NCI-H2081 (cell line): ENCODE measurements around the gene GALNTL6.
"Not testable (repeated sequence)": the region's sequence is repeated elsewhere in the genome, so short reads cannot be mapped to it uniquely, and the experiment has no call there.

Experiments
- DNase-seq, 2 experiments: peaks; one replicate each; lab custom pipeline; 2025; lab: John Stamatoyannopoulos, UW

GALNTL6 gene

DNA sequence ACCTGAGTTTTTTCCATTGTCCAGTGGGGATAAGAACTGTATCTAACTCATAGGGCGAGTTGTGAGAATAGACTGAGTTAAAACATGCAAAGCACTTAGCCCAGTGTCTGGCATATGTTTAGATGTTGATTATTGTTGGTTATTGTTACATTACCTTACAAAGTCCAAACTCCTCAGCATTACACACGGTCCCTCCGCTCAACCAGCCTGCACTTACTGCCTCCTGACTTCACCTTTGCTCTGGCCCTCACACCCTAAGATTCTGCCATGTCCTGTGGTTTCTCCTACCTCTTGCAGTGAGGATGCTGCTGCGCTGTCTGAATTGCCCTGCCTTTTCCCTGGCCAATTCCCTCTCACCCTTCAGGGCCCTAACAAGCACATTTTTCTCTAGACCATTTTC lies 1053.2 kb downstream of the GALNTL6 start:
- DNase-seq = no peak

DNA sequence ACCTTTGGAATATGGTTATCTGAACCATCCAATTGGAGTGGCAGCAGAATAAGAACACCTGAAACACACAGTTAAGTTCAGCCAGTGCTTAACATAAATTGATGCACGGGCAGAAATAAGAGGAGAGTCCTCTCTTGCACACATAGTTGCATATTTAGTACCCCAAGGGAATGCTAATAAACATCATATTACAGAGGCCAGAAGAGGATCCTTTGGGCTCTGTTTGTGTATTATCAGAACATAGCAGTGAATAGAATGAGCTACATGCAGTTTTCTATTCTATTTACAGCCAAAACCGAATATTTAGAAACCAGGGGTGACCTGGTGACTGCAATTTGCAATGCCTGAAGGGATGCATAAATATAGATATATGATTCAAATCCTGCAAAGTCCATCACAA lies 1054.6 kb downstream of the GALNTL6 start:
- DNase-seq = no peak

DNA sequence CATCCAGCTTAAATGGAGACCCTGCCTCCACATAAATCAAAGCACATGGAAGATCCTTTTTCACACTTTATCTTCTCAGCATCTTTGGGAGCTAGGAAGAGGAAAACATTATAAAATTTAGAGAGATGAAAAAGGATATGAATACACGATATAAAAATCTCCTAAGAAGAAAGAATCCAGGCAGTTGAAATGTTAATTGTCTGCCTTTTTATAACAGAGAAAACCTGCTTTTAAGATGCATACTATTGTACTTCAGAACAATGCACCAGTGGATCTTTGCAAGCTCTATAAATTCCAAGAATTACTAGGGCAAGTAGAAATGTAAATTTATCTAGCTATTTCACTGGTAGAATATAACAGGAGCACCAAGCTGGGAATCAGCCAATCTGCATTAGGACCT lies 1055.1 kb downstream of the GALNTL6 start:
- no peak for DNase-seq

DNA sequence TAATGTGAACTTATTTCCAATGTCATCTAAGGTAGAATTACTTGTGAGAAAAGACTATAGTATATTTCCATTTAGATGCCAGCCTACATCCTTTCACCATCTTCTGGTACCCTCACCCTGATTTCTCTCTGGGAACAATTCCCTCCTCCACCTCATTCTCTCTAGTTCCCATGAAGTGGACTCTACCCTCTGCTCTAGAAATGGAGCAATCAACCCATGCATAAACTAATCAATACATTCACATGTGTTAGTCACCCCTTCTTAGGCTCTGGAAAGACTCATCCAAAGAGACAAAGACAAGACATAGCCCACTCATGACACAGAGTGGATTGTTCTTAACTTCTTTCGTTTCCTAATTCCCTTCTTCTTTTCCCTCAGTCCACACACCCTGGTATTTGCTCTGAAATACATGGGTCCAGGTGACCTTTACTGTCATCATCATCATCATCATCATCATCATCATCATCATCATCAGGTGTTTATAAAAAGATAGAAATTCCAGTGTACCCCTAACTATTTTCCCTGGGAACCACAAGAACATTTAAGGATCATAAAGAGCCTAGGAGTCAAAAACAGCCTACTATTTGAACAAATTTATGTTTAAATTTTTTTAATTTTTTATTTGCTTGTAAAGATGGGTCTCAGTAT lies 1056.5 kb downstream of the GALNTL6 start:
- DNase-seq = no peak

DNA sequence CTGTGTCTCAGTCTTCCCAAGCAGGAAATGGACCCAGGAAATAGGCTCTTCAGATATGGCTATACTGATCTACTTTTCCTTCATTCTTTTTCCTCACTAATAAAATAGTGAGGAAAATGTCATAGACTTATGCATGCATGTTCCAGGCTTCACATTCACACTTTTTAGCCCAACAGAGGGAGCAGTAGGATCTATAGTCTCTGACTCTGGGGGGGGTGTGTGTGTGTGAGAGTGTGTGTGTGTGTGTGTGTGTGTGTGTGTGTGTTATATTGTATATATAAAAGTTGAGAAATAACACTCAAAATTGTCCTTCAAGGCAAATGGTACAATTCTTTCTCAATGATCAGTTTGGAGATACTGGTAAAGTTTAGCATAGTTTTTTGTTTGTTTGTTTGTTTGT lies 1058.2 kb downstream of the GALNTL6 start:
- no peak for DNase-seq

DNA sequence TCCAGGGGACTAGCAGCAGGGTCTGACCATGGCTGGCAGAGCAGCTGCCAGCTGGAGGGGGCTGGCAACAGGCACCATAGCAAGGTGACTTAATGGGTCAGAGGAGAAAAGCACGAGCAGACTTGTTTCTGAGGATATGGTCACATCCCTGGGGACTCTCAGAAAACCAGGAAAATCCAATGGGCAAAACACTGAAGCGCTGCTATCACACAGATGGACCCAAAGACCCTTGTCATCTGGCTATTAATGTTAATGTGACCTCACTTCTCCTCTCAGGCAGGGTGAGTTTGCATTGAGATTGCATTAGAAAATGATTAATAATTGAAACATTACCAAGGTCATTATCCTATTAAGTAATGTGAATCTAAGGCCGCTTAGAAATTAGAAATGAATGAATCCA lies 1061.7 kb downstream of the GALNTL6 start:
- DNase-seq = no peak

DNA sequence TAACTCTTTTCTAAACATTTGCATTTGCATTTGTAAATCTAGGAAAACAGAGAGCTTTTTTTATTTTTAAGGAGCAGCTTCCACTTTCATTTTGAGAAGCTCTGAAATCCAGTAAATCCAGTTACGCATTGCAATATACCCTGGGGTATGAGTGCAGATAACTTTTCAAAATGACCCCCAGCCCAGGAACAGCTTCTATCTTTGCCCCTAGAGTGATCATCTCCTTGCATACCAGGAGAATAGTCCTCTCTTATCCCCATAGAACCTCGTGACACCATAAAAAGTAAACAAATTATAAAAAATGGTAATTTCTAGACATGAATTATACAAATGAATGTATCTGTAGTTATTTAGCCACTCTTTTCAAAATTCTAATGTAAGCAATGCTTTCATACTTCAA lies 1063.2 kb downstream of the GALNTL6 start:
- no peak for DNase-seq

DNA sequence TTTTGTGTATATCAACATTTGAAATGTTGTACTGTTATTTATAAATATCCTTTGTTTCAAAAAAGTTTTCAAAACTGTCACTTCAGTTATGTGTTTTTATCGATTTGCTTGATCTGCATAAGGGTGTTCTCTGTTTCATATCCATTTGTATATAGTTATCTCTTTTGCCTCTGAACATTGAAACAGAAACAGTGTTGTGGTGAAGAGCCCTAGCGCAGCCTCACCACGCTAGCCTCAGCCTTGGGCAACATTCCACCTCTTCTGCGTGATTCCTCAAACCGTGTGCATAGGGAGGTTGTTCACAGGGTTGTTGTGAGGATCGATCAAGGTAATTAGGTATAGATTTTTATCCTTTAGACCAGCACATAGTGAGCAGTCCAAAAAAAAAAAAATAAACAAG lies 1068.4 kb downstream of the GALNTL6 start:
- DNase-seq = no peak

DNA sequence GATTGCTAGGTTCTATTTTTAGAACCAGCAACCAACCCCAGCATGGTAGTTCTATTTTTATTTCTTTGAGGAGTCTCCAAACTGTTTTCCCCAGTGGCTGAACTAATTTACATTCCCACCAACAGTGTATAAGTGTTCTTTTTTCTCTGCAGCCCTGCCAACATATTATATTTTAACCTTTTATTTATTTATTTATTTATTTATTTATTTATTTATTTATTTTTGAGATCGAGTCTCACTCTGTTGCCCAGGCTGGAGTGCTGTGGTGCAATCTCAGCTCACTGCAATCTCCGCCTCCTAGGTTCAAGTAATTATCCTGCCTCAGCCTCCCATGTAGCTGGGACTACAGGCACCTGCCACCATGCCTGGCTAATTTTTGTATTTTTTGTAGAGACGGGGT lies 1074.2 kb downstream of the GALNTL6 start:
- not testable (repeated sequence) for DNase-seq

DNA sequence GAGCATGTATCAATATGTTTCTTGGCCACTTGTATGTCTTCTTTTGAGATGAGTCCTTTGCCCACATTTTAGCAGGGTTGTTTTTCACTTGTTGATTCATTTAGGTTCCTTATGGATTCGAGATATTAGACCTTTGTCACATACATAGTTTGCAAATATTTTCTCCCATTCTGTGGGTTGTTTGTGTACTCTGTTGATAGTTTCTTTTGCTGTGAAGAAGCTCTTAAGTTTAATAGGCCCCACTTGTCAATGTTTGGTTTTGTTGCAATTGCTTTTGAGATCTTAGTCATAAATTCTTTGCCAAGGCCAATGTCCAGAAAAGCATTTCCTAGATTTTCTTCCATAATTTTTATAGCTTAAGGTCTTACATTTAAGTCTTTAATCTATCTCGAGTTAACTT lies 1074.8 kb downstream of the GALNTL6 start:
- no peak for DNase-seq

DNA sequence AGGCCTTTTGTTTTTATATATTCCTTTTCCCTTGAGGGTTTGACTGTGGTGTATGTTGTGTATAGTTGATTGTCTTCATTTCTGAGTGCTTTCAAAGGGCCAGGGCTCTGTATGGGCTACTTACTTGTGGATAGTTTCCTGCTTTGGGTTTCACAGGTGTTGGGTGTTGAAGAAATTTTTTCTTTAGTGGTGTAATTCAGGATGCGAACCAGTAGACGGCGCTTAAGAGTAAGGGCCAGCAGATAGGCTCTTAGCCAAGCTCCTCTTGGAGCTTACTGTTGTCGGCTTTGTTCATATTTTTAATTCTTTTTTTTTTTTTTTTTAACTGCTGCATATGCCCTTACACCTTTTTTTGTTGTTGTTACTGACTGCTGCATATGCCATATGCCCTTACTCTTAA lies 1079.1 kb downstream of the GALNTL6 start:
- DNase-seq = no peak

DNA sequence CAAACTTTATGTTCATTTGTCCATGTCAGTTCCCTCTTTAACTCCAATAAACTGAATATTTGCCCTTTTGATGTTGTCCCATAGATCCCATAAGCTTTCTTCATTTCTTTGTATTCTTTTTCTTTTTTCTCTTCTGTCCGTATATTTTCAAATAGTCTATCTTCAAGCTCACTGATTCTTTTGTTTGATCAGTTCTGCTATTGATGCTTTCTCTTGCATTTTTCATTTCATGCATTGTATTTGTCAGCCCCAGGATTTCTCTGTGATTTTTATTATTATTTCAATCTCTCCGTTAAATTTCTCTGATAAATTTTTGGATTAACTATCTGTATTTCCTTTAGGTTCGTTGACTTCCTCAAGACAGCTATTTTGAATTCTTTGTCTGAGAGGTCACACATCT lies 1082.5 kb downstream of the GALNTL6 start:
- no peak for DNase-seq

DNA sequence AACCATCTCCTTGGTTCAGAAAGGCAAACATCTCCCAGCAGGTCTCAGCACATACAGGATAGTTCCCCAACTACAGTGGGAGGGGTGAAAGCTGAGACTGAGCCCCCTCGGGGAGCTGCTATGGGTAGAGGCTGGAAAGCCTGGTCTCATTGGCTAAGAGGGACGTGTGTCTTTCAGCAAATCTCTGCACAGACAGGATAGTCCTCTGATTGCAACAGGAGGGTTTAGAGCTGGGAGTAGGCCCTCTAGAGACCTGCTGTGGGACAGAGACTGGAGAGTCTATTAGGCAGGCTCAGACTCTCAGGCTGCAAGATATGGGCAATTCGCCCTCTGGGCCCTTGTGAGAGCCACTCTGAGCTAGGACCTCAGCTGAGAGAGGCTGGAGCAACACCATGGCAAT lies 1083.8 kb downstream of the GALNTL6 start:
- no peak for DNase-seq

DNA sequence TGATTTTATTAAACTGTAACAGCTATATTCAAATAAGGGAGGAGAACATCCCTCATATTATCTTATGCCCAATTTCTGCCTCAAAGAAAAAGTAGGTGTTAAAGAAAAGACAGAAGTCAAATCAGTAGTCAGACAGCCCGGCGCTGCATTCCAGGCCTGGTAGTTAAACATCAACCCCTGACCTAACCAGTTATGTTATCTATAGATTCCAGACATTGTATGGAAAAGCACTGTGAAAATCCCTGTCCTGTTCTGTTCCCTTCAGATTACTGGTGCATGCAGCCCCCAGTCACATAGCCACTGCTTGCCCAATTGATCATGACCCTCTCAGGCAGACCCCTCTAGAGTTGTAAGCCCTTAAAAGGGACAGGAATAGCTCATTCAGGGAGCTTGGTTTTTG lies 1085.5 kb downstream of the GALNTL6 start:
- no peak for DNase-seq

DNA sequence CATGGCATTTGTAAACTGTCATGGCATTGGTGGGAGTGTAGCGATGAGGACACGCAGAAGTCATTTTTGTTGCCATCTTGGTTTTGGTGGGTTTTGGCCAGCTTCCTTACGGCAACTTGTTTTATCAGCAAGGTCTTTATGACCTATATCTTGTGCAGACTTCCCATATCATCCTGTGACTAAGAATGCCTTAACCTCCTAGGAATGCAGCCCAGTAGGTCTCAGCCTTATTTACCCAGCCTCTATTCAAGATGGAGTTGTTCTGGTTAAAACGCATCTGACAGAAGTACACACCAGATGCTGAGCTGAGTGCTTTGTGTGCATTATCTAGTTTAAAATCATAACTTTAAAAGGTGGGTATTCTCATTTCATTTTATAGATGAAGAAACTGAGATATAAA lies 1086.7 kb downstream of the GALNTL6 start:
- DNase-seq = no peak

DNA sequence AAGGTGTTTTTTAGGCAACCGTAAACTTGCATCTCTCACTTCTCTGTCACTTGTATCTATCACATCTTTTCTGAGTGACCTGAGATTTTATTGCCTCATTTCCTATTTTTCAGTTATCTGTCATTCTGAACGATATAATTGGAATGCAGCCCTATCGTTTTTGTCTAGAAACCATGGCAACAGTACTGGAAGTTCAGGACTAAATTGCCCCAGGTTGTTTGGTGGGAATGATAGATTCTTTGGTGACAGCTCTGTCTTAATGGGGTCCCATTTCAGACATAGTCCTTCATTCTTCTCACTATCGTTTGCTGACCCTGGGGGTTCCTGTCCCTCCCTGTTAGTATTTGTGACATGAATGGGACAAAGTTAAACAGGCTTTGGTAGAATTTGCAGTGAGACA lies 1087.7 kb downstream of the GALNTL6 start:
- no peak for DNase-seq

DNA sequence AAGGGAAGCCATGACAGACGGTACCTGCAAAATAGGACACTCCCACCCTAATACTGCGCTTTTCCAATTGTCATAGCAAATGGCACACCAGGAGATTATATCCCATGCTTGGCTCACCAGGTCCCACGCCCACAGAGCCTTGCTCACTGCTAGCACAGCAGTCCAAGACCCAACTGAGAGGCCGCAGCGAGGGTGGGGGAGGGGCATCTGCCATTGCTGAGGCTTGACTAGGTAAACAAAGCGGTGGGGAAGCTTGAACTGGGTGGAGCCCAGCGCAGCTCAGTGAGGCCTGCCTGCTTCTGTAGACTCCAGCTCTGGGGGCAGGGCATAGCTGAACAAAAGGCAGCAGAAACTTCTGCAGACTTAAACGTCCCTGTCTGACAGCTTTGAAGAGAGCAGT lies 1099.3 kb downstream of the GALNTL6 start:
- not testable (repeated sequence) for DNase-seq

DNA sequence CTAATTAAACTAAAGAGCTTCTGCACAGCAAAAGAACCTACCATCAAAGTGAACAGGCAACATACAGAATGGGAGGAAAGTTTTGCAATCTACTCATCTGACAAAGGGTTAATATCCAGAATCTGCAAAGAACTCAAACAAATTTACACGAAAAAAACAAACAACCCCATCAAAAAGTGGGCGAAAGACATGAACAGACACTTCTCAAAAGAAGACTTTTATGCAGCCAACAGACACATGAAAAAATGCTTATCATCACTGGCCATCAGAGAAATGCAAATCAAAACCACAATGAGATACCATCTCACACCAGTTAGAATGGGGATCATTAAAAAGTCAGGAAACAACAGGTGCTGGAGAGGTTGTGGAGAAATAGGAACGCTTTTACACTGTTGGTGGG lies 1104.2 kb downstream of the GALNTL6 start:
- DNase-seq = not testable (repeated sequence)

DNA sequence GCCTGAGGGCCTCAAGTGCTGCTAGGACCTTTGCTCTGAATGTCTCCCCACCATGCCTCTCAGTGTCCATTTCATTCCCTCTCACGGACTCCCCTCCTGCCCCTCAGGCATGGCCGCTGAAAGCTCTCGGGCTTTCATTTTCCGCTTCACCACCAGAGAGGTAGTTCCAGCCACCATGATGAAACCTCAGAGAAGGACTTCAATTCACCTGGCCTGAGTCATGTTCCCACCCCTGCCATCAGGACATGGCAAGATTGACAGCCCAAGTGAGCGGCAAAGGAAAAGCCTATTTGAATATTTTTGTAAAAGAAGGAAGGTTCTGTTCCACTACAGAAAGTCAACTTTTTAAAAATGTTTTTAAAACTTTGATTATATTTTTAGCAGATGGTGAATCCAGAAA lies 1106.1 kb downstream of the GALNTL6 start:
- no peak for DNase-seq

DNA sequence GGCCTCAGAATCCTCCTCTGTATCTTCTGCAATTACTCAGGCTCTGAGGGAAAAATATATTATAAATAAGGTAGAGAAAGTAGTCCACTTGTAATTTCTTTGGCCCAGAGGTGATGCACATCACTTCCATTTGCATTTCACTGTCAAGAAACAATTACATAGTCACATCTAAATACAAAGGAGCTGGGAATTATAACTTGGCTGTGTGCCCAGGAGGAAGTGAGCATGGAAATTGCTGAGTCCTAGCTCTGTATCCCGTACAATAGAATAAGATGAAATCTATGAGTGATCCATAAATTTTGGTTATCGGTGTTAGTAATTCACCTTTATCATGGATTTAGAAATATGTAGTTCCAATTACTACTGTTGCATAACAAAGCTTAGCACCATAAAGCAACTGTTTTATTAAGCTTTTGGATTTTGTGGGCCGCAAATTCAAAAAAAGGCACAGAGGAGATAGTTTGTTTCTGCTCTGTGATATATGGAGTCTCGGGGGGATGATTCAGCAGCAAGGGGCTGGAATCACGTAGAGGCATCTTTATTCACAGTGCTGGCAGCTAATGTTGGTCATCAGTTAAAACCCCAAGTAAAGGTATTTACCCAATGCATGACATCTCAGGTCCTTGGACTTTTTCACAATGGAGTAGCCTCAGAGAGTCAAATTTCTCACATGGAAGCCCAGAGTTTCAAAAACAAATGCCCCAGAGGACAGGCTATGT lies 1114.1 kb downstream of the GALNTL6 start:
- peak; percentile 55 to 65 for DNase-seq

DNA sequence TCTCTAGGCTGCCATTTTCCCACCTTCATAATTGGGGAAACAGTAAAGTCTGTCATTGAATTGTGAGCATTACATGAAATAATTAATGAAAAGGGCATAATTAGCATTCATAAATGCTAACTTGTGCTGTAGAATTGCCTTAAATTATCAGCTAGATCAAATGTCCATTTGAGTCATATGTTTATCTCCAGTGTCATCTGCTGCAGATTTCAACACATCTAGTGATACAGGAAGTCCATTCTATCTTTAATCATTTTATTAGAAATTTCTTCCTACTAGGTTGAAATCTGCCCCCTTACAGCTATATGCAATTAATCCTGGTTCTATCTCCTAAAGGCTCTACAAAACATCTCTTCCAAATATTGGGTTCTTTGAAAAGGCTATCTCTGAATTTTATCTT lies 1115.1 kb downstream of the GALNTL6 start:
- DNase-seq = no peak

DNA sequence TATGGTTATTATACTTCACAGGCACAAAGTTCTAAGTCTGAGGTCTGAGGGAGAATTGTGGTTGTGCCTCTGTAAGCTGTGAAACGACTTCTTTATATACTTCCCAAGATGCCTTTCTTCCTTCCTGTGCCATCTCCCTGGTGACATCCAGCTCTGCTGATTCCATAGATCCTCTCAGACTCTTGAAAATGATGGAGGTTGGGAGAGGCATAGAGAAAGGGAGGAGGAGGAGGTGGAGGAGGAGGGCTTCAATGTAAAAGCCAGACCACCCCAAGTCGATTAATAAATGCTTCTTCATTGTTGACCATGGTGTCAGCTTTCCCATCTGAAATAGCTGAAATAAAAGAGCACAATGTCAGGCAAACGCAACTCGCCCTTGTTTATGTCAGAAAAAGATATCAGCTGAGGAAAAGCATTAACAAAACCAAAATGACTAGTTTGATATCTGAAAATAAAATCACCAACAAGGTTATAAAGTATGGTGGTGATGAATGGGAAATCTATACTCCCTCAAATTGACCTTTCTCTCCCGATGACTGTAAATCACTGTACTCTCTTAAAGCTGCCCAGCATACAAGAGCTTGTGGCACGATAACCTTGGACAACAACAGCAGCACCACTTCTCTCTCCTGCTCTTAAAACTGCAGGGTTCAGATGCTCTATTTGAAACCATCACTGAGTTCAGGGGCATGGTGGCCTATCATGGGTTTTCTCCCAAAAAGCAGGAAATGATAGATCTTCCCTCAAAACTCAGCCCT lies 1125.0 kb downstream of the GALNTL6 start:
- no peak for DNase-seq

DNA sequence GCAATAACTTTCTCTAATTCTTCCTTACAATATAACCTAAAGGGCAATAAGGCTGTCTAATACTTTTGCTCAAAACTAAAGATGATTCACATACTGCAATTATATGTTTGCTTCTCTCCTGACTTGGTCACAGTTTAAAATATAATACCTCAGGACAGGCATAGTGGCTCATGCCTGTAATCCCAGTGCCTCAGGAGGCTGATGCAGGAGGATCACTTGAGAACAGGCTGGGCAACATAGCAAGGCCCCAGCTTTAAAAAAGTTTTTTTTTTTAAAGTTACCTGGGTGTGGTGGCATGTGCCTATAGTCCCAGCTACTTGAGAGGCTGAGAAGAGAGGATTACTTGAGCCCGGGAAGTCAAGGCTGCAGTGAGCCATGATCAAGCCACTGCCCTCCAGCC lies 1125.7 kb downstream of the GALNTL6 start:
- no peak for DNase-seq
